ENCODE measurements around the gene KRTAP4-3.
"Not testable (repeated sequence)": the region's sequence is repeated elsewhere in the genome, so short reads cannot be mapped to it uniquely, and the experiment has no call there.

The KRTAP4-3 gene

DNA sequence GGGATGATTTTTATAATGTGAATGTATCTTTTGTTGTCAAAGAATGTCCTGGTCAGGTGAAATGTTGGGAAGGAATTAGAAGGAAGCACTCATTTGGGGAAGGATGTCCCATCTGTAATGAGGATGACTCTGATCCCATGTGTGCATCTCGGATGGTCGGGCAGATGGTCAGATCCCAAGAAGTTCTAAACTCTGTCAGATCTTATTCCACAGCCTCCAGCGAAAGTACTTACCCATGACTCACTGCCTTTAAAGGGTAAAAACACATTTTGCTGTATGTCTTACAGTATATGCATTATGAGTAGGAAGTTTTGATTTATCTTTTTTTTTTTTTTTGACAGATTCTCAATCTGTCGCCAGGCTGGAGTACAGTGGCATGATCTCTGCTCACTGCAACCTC, 49.3 kb downstream of the KRTAP4-3 start:
- Histone ChIP-seq H3K36me3 (ENCODE audit: control insufficient read depth, insufficient read depth, low read length) (no peaks in the 10 kb centered on the region), H3K9me3 (ENCODE audit: control insufficient read depth, low read length) (no peaks in the 10 kb centered on the region), H3K4me1 (no peaks in the 10 kb centered on the region), H3K79me2 (no peaks in the 10 kb centered on the region), H3K9ac (no peak overlapping the region), H3K4me2 (ENCODE audit: low read length) (no peak overlapping the region), H3K27me3 (ENCODE audit: control insufficient read depth, insufficient read depth, low read length) (no peaks in the 10 kb centered on the region), H3K27ac (no peak overlapping the region), H2AFZ (no peak overlapping the region), H3K4me3 (ENCODE audit: low read depth, low read length) (no peak overlapping the region)
- TF ChIP-seq CTCF (IDR thresholded peaks at IDR 0.05) = no peak

- not testable (repeated sequence) for H3K9me3 ChIP-seq (ENCODE audit: control insufficient read depth, low read length); H2AFZ ChIP-seq; H3K4me2 ChIP-seq (ENCODE audit: low read length); H3K27ac ChIP-seq; H3K79me2 ChIP-seq; H3K36me3 ChIP-seq (ENCODE audit: control insufficient read depth, insufficient read depth, low read length); H3K4me3 ChIP-seq (ENCODE audit: low read depth, low read length); H3K9ac ChIP-seq; H3K27me3 ChIP-seq (ENCODE audit: control insufficient read depth, insufficient read depth, low read length); H3K4me1 ChIP-seq
Observed at GRCh38 chr17:41117846-41118386, 50.1 kb downstream of the KRTAP4-3 start, which contains the start of gene KRTAP4-11. KRTAP4-11 (minus strand) TSS chr17:41118373; CDS start chr17:41118315, 58 bp downstream.
